Measurements from ENCODE around the gene SPAG9. TPM values are rescaled to one million over a fixed set of nuclear protein-coding genes. Genes with fewer than 3 reads are reported as not detected.

The SPAG9 gene
- total and polyA plus RNA-seq, 7 donors = 21.6 to 79.9 (median 74.3) TPM

GRCh38 chr17:50966163-50966666 lies 154.5 kb downstream of the SPAG9 start:
- Histone ChIP-seq H3K9me3 (no peaks in the 10 kb centered on the region), H3K4me3 (no peak overlapping the region), H3K4me1 (peaks cover 0 to 8% (median 2%) of the 10 kb centered on the region in 4 donors), H3K27ac (no peak overlapping the region), H3K36me3 (peaks cover 0 to 63% (median 10%) of the 10 kb centered on the region in 4 donors), H3K27me3 (no peaks in the 10 kb centered on the region)
- no peak for DNase-seq
- 76 to 83% methylated on average over 3 of the region's 3 CpGs for WGBS, 2 donors
- intact Hi-C loops (cut with DNase I) = no loop called here
- TF ChIP-seq POLR2A (IDR thresholded peaks at IDR 0.05) (no peak), EP300 (IDR thresholded peaks at IDR 0.05) (no peak), POLR2AphosphoS5 (IDR thresholded peaks at IDR 0.05) (no peak), CTCF (IDR thresholded peaks at IDR 0.05) (no peak)

- WGBS, 2 donors = 59 to 63% methylated on average over 2 of the region's 2 CpGs
- no peak overlapping the region for H3K27ac ChIP-seq
Observed at GRCh38 chr17:50963139-50963538, 157.5 kb downstream of the SPAG9 start.

GRCh38 chr17:50961282-50962220 lies 159.1 kb downstream of the SPAG9 start:
- intact Hi-C loops (cut with DNase I) = no loop called here
- H3K27me3 ChIP-seq = no peaks in the 10 kb centered on the region
- no peaks in the 10 kb centered on the region for H3K9me3 ChIP-seq
- no peak for DNase-seq
- H3K4me1 ChIP-seq = peaks cover 0 to 5% (median 4%) of the 10 kb centered on the region in 4 donors
- no peak for TF ChIP-seq POLR2A (IDR thresholded peaks at IDR 0.05)
- TF ChIP-seq CTCF (IDR thresholded peaks at IDR 0.05) = no peak
- TF ChIP-seq POLR2AphosphoS5 (IDR thresholded peaks at IDR 0.05) = no peak
- no peak for TF ChIP-seq EP300 (IDR thresholded peaks at IDR 0.05)
- no peak overlapping the region for H3K27ac ChIP-seq
- 87 to 88% methylated on average over 9 of the region's 9 CpGs for WGBS, 2 donors
- peaks cover 0 to 52% (median 2%) of the 10 kb centered on the region in 4 donors for H3K36me3 ChIP-seq
- H3K4me3 ChIP-seq = no peak overlapping the region

More at GRCh38 chr17:50963139-50963538, 157.5 kb downstream of the SPAG9 start:
- H3K4me1 ChIP-seq = peaks cover 0 to 3% (median under 1%) of the 10 kb centered on the region in 4 donors
- DNase-seq = no peak
- intact Hi-C loops (cut with DNase I) = no loop called here
- H3K4me3 ChIP-seq = no peak overlapping the region
- H3K9me3 ChIP-seq = no peaks in the 10 kb centered on the region
- no peaks in the 10 kb centered on the region for H3K27me3 ChIP-seq
- H3K36me3 ChIP-seq = peaks cover 0 to 57% (median 2%) of the 10 kb centered on the region in 4 donors
- TF ChIP-seq POLR2A (IDR thresholded peaks at IDR 0.05) = no peak
- no peak for TF ChIP-seq POLR2AphosphoS5 (IDR thresholded peaks at IDR 0.05)
- TF ChIP-seq CTCF (IDR thresholded peaks at IDR 0.05) = no peak
- no peak for TF ChIP-seq EP300 (IDR thresholded peaks at IDR 0.05)

GRCh38 chr17:50959341-50959740 lies 161.3 kb downstream of the SPAG9 start:
- WGBS, 2 donors = 96 to 98% methylated on average over 2 of the region's 2 CpGs
- intact Hi-C loops (cut with DNase I) = loop anchor here (10.0 kb wide), 1 partner anchor 415 kb away; the partner anchor contains the start of gene SPATA20
- TF ChIP-seq CTCF (IDR thresholded peaks at IDR 0.05) = no peak
- no peak for TF ChIP-seq EP300 (IDR thresholded peaks at IDR 0.05)
- no peak for TF ChIP-seq POLR2A (IDR thresholded peaks at IDR 0.05)
- no peak for TF ChIP-seq POLR2AphosphoS5 (IDR thresholded peaks at IDR 0.05)
- H3K27ac ChIP-seq = no peak overlapping the region
- H3K27me3 ChIP-seq = no peaks in the 10 kb centered on the region
- H3K36me3 ChIP-seq = peaks cover 0 to 29% (median 0%) of the 10 kb centered on the region in 4 donors
- peaks cover 0 to 23% (median 21%) of the 10 kb centered on the region in 4 donors for H3K4me1 ChIP-seq
- no peaks in the 10 kb centered on the region for H3K9me3 ChIP-seq
- H3K4me3 ChIP-seq = no peak overlapping the region
- DNase-seq = no peak

All from sigmoid colon (tissue), 7 donors.